ENCODE data around the gene HAO2. TPM values are rescaled to one million over a fixed set of nuclear protein-coding genes. Genes with fewer than 3 reads are reported as not detected.

Gene HAO2
- total RNA-seq, 1 experiment from 2014 or later = 0.13 TPM

GRCh38 chr1:119345398-119345797, 23.2 kb upstream of the HAO2 start:
- Histone ChIP-seq H3K23ac (ENCODE audit: insufficient read length, low read depth, low read length) (no peak overlapping the region), H3K79me1 (ENCODE audit: insufficient read depth, low read depth, low read length, poor library complexity, severe bottlenecking) (no peaks in the 10 kb centered on the region), H3K9me3 (ENCODE audit: control insufficient read depth, low read depth, low read length) (no peaks in the 10 kb centered on the region), H3K4me1 (ENCODE audit: insufficient read depth, low read length) (peaks cover 8% of the 10 kb centered on the region), H2BK5ac (ENCODE audit: insufficient read length, low read length) (no peak overlapping the region), H2BK12ac (ENCODE audit: insufficient read length, low read depth, low read length) (no peak overlapping the region), H3K4ac (ENCODE audit: low read depth, low read length) (no peak overlapping the region), H3K18ac (ENCODE audit: insufficient read length, low read depth, low read length) (no peak overlapping the region), H2AK5ac (ENCODE audit: insufficient read length, low read length) (no peak overlapping the region), H3K27ac (ENCODE audit: insufficient read length, low read depth, low read length) (no peak overlapping the region), H4K8ac (replicated peaks; ENCODE audit: insufficient read length, low read depth, low read length) (no peak overlapping the region), H3K56ac (ENCODE audit: insufficient read length, low read depth, low read length) (no peak overlapping the region), H4K91ac (ENCODE audit: insufficient read length, low read depth, low read length) (no peak overlapping the region), H3K23me2 (ENCODE audit: insufficient read length, low read depth, low read length, poor library complexity, severe bottlenecking) (no peaks in the 10 kb centered on the region), H3K4me2 (ENCODE audit: insufficient read depth, insufficient read length, low read length) (no peak overlapping the region), H3K27me3 (ENCODE audit: insufficient read depth, low read length) (no peaks in the 10 kb centered on the region), H2BK20ac (ENCODE audit: low read depth, low read length, poor library complexity, severe bottlenecking) (no peak overlapping the region), H4K20me1 (ENCODE audit: control insufficient read depth, insufficient read depth, insufficient read length) (no peaks in the 10 kb centered on the region), H2AFZ (ENCODE audit: low read length) (no peak overlapping the region), H3K14ac (ENCODE audit: insufficient read depth, low read length) (no peak overlapping the region), H2BK120ac (ENCODE audit: low read depth, low read length, poor library complexity, severe bottlenecking) (no peak overlapping the region), H3K79me2 (ENCODE audit: insufficient read depth, low read length) (no peaks in the 10 kb centered on the region), H3T11ph (ENCODE audit: low read length) (no peak overlapping the region), H2BK15ac (ENCODE audit: low read depth, low read length) (no peak overlapping the region), H4K5ac (ENCODE audit: insufficient read length, low read depth, low read length) (no peak overlapping the region), H3K9ac (ENCODE audit: extremely low read depth, insufficient read length, low read length) (no peak overlapping the region)
- DNase-seq = no peak
- peaks cover 2% of the 10 kb centered on the region; the same call in 1 of the 2 replicates for H3K27me3 Mint-ChIP-seq (ENCODE audit: low read depth)
- no peak overlapping the region for H3K4me3 Mint-ChIP-seq
- H3K36me3 Mint-ChIP-seq (ENCODE audit: insufficient read depth in 1 of 3, low read depth in 3 of 3) = peaks cover 23 to 30% (median 25%) of the 10 kb centered on the region in 3 experiments
- no peak overlapping the region for H3K27ac Mint-ChIP-seq
- H3K4me1 Mint-ChIP-seq = peaks cover 48 to 51% of the 10 kb centered on the region in 2 experiments
- peaks cover 22 to 28% of the 10 kb centered on the region in 2 experiments for H3K9me3 Mint-ChIP-seq
- TF ChIP-seq, protein P1, sequence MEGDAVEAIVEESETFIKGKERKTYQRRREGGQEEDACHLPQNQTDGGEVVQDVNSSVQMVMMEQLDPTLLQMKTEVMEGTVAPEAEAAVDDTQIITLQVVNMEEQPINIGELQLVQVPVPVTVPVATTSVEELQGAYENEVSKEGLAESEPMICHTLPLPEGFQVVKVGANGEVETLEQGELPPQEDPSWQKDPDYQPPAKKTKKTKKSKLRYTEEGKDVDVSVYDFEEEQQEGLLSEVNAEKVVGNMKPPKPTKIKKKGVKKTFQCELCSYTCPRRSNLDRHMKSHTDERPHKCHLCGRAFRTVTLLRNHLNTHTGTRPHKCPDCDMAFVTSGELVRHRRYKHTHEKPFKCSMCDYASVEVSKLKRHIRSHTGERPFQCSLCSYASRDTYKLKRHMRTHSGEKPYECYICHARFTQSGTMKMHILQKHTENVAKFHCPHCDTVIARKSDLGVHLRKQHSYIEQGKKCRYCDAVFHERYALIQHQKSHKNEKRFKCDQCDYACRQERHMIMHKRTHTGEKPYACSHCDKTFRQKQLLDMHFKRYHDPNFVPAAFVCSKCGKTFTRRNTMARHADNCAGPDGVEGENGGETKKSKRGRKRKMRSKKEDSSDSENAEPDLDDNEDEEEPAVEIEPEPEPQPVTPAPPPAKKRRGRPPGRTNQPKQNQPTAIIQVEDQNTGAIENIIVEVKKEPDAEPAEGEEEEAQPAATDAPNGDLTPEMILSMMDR (conservative IDR thresholded peaks at IDR 0.05) = no peak
